IPS-18a (cell line): ENCODE results near the gene KRT33A.
"Not testable (repeated sequence)": the region's sequence is repeated elsewhere in the genome, so short reads cannot be mapped to it uniquely, and the experiment has no call there.

Experiments used
- H3K27ac ChIP-seq: one replicate; pipeline ENCODE4 v1.5.1; 2013; ENCODE audit warnings: low read length
- H3K27me3 ChIP-seq: one replicate; pipeline ENCODE4 v1.6.1; 2013; ENCODE audit warnings: mild to moderate bottlenecking, low read length; ENCODE audit not compliant: control insufficient read depth, insufficient read depth
- H3K36me3 ChIP-seq: one replicate; pipeline ENCODE4 v1.6.1; 2013; ENCODE audit warnings: low read depth, low read length; ENCODE audit not compliant: control insufficient read depth
- H3K4me1 ChIP-seq: one replicate; pipeline ENCODE4 v1.6.1; 2013; ENCODE audit warnings: low read depth, low read length; ENCODE audit not compliant: control insufficient read depth
- H3K4me3 ChIP-seq: one replicate; pipeline ENCODE4 v1.5.1; 2013; ENCODE audit warnings: low read length
- H3K9ac ChIP-seq: one replicate; pipeline ENCODE4 v1.6.1; 2013; ENCODE audit warnings: mild to moderate bottlenecking, low read length, moderate library complexity
- H3K9me3 ChIP-seq: one replicate; pipeline ENCODE4 v1.6.1; 2013; ENCODE audit warnings: low read depth, low read length; ENCODE audit not compliant: control insufficient read depth

The KRT33A gene

DNA sequence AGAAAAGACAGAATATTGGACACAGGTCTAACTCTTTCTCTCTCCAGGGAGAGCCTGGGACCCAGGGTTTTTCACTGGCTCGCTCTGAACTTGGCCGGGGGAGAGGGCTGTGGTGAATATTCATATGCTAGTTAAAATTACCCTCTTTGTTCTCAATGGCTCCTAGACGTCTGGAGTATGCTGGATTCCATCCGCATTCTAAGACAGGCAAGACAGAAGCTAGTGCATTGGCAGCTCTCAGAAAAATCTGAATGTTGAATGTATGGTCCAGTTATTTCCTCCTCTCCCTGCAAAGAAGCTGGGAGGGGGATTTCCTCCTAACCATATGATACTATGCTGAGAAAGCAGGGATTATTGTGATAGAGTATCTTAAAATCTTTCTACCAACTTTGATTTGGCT lies 37.0 kb upstream of the KRT33A start:
- Histone ChIP-seq H3K36me3 (no peaks in the 10 kb centered on the region), H3K27ac (no peak overlapping the region), H3K9ac (no peak overlapping the region), H3K4me3 (no peak overlapping the region), H3K27me3 (no peaks in the 10 kb centered on the region), H3K9me3 (no peaks in the 10 kb centered on the region), H3K4me1 (no peaks in the 10 kb centered on the region)

DNA sequence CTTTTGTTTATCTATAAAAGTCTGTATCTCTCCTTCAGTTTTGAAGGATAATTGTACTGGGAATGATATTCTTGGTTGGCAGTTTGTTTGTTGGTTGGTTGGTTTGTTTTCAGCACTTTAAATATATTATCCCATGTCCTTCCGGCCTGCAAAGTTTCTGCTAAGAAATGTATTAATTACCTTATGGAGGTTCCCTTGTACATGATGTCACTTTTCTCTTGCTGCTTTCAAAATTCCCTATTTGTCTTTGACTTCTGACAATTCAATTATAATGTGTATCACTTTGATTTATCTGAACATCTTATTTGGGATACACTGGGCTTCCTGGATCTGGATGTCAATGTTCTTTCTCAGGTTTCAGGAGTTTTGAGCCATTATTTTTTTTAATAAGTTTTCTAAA lies 35.6 kb upstream of the KRT33A start:
- H3K9me3 ChIP-seq = no peaks in the 10 kb centered on the region
- H3K27me3 ChIP-seq = no peaks in the 10 kb centered on the region
- H3K4me3 ChIP-seq = no peak overlapping the region
- no peaks in the 10 kb centered on the region for H3K36me3 ChIP-seq
- H3K9ac ChIP-seq = no peak overlapping the region
- no peak overlapping the region for H3K27ac ChIP-seq
- H3K4me1 ChIP-seq = no peaks in the 10 kb centered on the region

DNA sequence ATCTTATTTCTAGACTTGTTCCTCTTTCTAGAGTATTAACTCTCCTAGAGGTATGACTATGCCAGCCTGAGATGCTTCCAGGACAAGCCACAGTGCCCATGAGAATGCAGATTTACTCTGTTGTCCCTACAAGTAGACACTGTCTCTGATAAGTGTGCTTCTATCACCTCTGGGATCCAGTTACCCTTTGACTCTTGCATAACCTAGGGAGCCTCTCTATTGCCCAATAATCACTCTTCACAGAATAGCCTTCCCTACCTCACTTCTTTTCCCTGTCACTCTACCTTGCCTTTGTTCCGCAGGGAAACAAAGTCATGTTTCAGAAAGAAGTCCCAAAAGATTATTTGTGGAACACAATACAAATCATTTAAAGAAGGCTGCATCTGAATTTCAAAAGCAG lies 33.1 kb upstream of the KRT33A start:
- H3K9ac ChIP-seq = no peak overlapping the region
- no peaks in the 10 kb centered on the region for H3K36me3 ChIP-seq
- no peak overlapping the region for H3K4me3 ChIP-seq
- no peaks in the 10 kb centered on the region for H3K9me3 ChIP-seq
- H3K4me1 ChIP-seq = no peaks in the 10 kb centered on the region
- H3K27ac ChIP-seq = no peak overlapping the region
- no peaks in the 10 kb centered on the region for H3K27me3 ChIP-seq

DNA sequence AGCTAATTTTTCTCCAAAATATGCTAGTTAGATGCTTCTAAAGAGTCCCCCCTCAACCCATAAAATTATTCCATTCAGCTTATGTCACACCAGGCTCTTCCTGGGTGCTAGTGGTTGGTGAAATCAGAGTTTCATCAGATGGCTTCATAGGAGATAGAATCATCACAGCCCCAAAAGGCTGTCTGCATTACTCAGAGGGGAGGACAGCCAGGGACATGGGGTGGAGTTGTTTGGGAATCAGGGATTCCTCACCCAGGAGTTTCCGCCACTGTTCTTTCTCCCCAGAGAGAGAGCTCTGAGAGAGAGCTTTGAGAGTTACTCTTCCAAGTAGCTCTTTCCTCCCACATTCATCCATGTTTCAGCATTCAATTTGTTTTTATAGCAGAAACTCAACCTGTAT lies 31.8 kb upstream of the KRT33A start:
- H3K27ac ChIP-seq = no peak overlapping the region
- H3K9me3 ChIP-seq = no peaks in the 10 kb centered on the region
- no peaks in the 10 kb centered on the region for H3K36me3 ChIP-seq
- H3K4me3 ChIP-seq = no peak overlapping the region
- no peaks in the 10 kb centered on the region for H3K27me3 ChIP-seq
- no peak overlapping the region for H3K9ac ChIP-seq
- no peaks in the 10 kb centered on the region for H3K4me1 ChIP-seq

DNA sequence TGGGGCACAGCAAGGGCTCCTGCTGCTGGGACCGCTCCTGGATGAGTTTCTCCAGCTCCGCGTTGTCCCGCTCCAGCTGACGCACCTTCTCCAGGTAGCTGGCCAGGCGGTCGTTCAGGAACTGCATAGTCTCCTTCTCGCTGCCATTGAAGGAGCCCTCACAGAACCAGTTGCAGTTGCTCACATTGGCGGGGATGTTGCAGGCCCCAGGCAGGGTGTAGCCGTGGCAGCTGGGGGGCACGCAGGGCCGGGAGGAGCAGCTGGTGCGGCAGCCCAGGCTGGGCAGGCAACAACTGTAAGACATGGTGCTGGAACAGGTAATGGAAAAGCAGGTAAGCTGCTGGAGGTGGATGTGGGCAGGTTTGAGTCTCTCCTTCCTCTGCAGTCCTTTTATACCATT lies 31.3 kb upstream of the KRT33A start, which contains the start of gene KRT34:
Gene KRT34, minus strand, starts transcription at position 364 of the 400 bp plus-strand sequence. Its CDS starts 60 bp downstream, at position 304.
- not testable (repeated sequence) for H3K27me3 ChIP-seq, H3K4me3 ChIP-seq, H3K9me3 ChIP-seq, H3K36me3 ChIP-seq, H3K9ac ChIP-seq, H3K4me1 ChIP-seq, H3K27ac ChIP-seq

DNA sequence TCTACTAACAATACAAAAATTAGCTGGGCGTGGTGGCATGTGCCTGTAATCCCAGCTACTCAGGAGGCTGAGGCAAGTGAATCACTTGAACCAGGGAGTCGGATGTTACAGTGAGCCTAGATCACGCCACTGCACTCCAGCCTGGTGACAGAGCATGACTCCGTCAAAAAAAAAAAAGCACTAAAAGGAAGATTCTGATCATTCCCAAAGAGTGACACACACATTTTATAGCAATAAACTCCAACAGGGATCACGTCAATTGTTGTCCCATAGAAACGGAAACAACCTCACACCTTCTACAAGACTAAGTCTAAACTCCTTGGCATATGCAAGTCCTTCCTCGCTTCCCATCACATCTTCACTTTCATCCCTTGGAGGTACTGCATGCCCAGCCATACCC lies 29.5 kb upstream of the KRT33A start:
- H3K36me3 ChIP-seq, H3K27ac ChIP-seq, H3K27me3 ChIP-seq, H3K9me3 ChIP-seq, H3K4me3 ChIP-seq, H3K4me1 ChIP-seq, H3K9ac ChIP-seq: not testable (repeated sequence)

DNA sequence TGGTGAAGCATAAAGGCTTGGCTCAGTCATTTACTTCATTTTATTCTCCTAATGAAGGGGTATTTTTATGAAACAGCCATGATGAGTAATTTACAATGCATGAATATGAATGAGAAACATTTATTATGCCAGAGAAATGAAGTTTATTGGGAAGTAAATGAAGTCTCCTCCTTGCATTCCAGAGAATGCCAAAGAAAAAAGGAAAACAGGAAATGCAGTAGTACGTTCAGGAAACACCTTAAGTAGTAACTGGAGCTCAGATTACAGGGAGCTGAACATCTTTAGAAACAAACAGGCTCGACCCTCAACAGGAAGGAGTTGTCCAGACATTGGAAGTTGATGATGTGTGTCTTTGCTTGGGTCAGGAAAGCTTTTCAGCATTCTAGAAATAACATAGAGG lies 26.9 kb upstream of the KRT33A start:
- Histone ChIP-seq H3K9ac (no peak overlapping the region), H3K27ac (no peak overlapping the region), H3K4me1 (no peaks in the 10 kb centered on the region), H3K9me3 (no peaks in the 10 kb centered on the region), H3K36me3 (no peaks in the 10 kb centered on the region), H3K4me3 (no peak overlapping the region), H3K27me3 (no peaks in the 10 kb centered on the region)

DNA sequence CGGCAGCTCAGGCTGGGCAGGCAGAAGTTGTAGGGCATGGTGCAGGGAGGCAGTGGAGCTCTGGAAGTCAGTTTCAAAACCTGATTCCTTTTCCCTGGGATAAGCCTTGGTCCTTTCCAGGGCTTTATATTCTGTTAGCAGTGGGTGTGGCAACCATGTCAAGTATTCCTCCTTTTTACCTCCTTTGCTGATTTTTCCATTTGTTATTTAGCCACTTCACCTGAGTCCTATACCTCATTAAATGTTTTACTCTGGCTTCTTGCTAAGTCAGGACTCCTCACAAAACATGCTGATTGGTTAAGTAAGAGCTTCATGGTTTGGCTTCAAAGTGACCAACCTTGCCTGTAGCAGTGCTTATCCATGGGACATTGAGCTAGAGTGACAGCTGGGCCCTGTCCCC lies 19.1 kb upstream of the KRT33A start, which contains the start of gene KRT33B:
Gene KRT33B, minus strand, starts transcription at position 101 of the 400 bp plus-strand sequence. Its CDS starts 63 bp downstream, at position 38.
- Histone ChIP-seq H3K9me3 (no peaks in the 10 kb centered on the region), H3K36me3 (no peaks in the 10 kb centered on the region), H3K4me3 (no peak within 1 kb of the TSS), H3K27me3 (no peaks in the 10 kb centered on the region), H3K9ac (no peak within 1 kb of the TSS), H3K27ac (no peak within 1 kb of the TSS), H3K4me1 (no peaks in the 10 kb centered on the region)

DNA sequence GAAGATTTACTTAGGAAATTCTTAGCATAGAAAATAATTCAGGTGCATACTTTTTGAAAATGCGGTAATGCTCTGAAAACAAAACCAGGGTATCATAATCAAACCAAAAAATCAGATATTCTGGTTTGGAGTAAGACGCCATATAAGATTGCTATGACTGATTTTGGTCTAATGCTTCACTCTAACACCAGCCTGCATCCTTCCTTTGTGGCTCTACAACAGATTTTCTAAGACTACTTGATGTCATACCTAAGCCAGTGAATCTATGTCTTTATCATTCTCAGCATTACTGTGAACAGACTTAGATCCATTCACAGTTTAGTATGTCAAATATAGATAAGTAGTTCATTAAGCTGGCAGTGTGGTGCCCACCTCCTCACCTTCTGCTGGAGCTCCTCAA lies 18.4 kb upstream of the KRT33A start:
- Histone ChIP-seq H3K9ac (no peak overlapping the region), H3K27me3 (no peaks in the 10 kb centered on the region), H3K4me3 (no peak overlapping the region), H3K36me3 (no peaks in the 10 kb centered on the region), H3K9me3 (no peaks in the 10 kb centered on the region), H3K4me1 (no peaks in the 10 kb centered on the region), H3K27ac (no peak overlapping the region)

DNA sequence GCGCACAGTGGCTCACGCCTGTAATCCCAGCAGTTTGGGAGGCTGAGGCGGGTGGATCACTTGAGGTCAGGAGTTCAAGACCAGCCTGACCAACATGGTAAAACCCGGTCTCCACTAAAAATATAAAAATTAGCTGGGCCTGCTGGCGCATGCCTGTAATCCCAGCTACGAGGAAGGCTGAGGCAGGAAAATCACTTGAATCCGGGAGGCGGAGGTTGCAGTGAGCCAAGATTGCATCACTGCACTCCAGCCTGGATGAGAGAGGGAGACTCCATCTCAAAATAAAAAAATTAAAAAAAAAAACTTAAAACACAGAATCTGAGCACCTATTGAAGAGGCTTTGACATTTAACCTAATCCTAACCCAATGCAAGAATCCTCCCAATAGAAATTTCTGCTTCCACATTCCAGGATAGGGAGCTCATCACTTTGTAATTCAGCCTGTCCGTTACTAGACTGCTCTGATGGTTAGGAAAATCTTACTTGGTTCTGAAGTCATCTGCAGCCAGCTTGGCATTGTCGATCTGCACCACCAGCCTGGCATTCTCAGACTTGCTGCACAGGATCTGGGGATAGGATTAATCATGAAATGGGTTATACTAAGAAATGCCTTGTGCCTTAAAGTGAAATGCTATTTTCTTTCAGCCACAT lies 16.9 kb upstream of the KRT33A start:
- Histone ChIP-seq H3K27ac (no peak overlapping the region), H3K9ac (no peak overlapping the region), H3K4me3 (no peak overlapping the region), H3K27me3 (no peaks in the 10 kb centered on the region), H3K9me3 (no peaks in the 10 kb centered on the region), H3K36me3 (no peaks in the 10 kb centered on the region), H3K4me1 (no peaks in the 10 kb centered on the region)

DNA sequence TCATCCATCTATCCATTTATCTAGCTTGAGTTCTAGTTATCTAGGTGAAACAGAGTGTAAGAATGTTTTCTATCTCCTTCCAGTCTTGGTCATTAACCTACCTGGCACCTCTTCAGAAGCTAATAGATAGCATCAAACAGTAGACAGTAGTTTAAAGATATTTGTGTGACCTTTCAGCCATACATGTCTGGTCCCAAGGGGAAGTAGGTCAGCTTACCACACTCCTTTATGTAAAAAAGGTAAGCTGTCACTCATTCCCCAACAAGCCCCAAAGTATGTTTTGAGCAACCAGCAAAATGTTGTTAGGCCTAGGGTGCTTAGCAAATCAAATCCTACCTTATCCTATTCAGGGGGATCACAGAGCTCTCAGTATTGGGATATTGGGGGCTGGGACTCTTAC lies 15.4 kb upstream of the KRT33A start:
- Histone ChIP-seq H3K4me3 (no peak overlapping the region), H3K36me3 (no peaks in the 10 kb centered on the region), H3K27ac (no peak overlapping the region), H3K9me3 (no peaks in the 10 kb centered on the region), H3K27me3 (no peaks in the 10 kb centered on the region), H3K4me1 (no peaks in the 10 kb centered on the region), H3K9ac (no peak overlapping the region)

DNA sequence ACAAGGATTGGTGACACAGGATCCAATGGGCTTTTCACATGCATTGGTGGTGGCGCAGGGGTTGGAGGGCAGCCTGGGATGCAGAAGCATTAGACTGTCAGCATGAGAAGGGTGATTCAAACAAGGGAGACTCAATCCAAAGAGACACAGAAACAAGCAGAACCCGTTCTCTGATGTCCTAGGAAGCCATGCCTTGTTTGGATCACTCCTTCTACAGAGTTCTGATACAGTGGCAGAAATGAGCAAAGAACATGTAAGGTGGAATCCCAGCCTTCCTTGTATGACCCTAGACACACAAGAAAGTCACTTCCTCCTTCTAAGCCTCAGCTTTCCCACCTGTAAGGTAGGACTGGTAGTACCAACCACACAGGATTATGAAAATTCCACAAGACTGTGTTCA lies 13.3 kb upstream of the KRT33A start:
- Histone ChIP-seq H3K36me3 (no peaks in the 10 kb centered on the region), H3K27ac (no peak overlapping the region), H3K9ac (no peak overlapping the region), H3K4me3 (no peak overlapping the region), H3K9me3 (no peaks in the 10 kb centered on the region), H3K27me3 (no peaks in the 10 kb centered on the region), H3K4me1 (no peaks in the 10 kb centered on the region)
